GM12892 (cell line): ENCODE measurements around the gene SLC35F2.
A peak's percentile ranks its signal among the peaks of the same experiment; 100 is the strongest.
"Not testable (repeated sequence)": the region's sequence is repeated elsewhere in the genome, so short reads cannot be mapped to it uniquely, and the experiment has no call there.

Experiments
- DNase-seq: peaks from one replicate; pipeline ENCODE4 v3.0.0; 2011; ENCODE audit not compliant: insufficient read length
- FAIRE-seq: peaks from 2 replicates; lab custom pipeline; 2011; peaks lifted over from hg19 to GRCh38; lab: Jason Lieb, UNC
- POLR2A ChIP-seq: IDR thresholded peaks from 2 replicates; pipeline ENCODE4 v1.6.1; 2011; ENCODE audit warnings: low read depth, low read length, control low read depth
- POLR2AphosphoS5 ChIP-seq: IDR thresholded peaks from 2 replicates; pipeline ENCODE4 v1.6.1; 2011; ENCODE audit warnings: low read depth, low read length, control low read depth
- TAF1 ChIP-seq: IDR thresholded peaks from 2 replicates; pipeline ENCODE4 v1.6.1; 2011; ENCODE audit warnings: low read depth, mild to moderate bottlenecking, control low read depth, low read length, borderline replicate concordance

Gene SLC35F2

DNA sequence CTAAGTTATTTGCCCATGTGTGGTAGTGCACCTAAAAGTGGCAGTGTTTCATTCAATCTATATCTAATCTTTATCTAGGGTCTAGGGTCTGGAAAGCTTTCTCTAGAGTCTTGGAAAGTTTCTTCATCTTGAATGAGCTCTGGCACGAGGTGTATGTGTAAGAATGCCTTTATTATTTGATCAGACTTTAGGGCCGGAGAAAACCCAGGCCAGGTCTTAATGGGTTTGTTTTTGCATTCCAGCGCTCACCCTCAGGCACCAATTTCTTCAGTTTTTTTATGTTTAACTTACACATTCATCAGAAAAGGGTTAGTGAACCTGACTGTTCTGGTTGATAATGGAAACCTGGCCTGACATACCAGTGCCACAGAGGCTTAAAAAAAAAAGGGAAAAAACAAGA is 78.5 kb downstream of the SLC35F2 start:
- FAIRE-seq (no peak), DNase-seq (no peak)
- no peak for TF ChIP-seq POLR2AphosphoS5
- TF ChIP-seq TAF1 = no peak
- TF ChIP-seq POLR2A = no peak

DNA sequence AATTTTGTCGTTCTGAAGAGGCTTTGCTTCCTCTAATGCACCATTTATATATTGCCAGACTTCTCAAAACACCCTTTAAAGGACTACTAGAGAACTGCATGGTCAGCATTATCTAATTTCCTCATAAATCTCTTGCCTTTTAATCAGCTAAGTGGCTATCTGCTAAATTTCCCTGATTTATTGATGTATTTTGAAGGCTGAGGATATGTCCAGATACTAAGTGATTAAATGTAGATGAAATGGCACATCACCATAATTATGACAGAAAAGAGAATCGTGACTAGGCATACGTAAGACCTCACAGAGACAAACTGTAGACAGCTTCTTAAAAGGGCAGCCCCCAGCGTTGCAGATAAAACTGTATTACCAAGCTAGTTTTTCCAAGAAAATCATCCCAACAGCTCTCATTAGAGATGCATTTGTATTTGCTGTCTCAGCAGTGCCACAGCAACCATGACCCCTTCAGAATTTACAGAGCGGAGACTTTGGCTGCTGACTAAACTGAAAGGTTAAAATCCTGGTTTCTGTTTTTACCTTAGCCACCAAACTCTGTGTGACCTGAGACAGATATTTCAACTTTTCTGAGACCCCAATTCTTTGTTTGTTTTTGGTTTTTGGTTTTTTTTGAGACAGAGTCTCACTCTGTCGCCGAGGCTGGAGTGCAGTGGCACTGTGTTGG is 79.6 kb downstream of the SLC35F2 start:
- TF ChIP-seq POLR2A (no peak), POLR2AphosphoS5 (no peak), TAF1 (no peak)
- DNase-seq (no peak), FAIRE-seq (no peak)

DNA sequence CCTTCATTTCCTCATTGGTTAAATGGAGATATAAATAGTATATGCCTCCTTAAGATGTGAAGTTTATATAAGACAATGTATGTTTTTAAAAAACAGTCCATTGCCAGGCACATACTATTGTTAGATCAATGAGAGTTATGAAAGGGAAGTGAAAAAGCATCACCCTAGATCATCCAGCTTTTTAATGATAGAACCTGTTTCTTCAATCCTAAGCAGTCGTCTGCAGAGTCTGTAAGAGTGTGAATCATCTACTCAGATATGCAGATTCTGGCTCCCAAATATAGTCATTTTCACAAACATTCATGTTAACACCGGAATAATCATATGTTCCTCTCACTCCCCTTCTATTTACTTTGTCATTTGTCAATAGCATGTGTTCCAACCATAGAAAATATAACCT is 81.5 kb downstream of the SLC35F2 start:
- FAIRE-seq = peak; percentile 48
- no peak for DNase-seq
- no peak for TF ChIP-seq POLR2A
- no peak for TF ChIP-seq POLR2AphosphoS5
- no peak for TF ChIP-seq TAF1

DNA sequence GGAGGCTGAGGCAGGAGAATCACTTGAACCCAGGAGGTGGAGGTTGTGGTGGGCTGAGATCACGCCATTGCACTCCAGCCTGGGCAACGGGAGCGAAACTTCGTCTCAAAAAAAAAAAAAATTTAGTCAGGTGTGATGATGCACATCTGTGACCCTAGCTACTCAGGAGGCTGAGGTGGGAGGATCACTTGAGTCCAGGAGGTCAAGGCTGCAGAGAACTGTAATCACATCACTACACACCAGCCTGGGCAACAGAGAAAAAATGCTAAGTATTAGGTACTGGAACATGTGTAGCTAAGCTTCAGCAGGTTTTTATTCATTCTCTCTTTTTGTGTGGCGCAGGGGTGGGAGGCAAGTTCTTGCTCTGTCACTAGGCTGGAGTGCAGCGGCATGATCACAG is 82.5 kb downstream of the SLC35F2 start:
- TF ChIP-seq POLR2AphosphoS5 = no peak
- no peak for TF ChIP-seq POLR2A
- no peak for TF ChIP-seq TAF1
- FAIRE-seq = no peak
- no peak for DNase-seq

DNA sequence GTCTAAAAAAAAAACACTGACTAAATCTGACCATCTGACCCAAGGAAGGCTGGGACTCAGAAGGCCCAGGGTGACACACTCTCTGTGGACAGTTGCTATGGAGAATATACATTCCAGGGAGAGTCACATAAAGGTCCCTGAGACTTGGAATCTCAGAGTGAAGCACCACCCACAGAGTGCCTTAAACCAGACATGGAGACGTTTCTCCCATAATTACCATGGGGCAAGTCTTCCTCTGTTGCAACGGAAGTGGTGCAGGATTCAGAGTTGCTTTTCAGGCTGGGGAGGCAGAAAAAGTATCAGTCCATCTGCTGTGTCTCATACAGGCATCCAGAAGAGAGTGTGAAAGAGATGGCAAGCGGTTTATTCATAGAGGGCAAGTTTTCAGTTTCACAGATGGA is 88.0 kb downstream of the SLC35F2 start:
- FAIRE-seq (peak; percentile 82), DNase-seq (no peak)
- TF ChIP-seq POLR2A (no peak), TAF1 (no peak), POLR2AphosphoS5 (no peak)

DNA sequence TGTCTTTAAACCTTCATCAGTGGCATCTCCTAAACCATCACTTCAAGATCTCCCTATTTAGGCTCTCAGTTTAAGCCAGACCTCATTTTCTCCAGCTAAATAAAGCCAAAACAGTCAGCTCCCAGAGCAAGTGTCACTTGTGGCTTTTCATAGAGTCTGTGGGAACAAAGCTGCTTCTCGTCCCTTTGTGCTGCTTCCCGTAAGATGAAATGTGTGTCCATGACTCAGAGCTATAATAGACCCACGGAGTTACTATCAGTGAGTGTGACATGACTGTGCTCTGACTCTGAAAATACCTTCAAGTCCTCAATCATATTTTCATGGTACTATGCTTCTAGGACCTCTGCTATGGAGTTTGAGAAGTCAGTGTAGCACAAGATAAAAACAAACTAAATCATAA is 89.4 kb downstream of the SLC35F2 start:
- peak; percentile 56 for FAIRE-seq

DNA sequence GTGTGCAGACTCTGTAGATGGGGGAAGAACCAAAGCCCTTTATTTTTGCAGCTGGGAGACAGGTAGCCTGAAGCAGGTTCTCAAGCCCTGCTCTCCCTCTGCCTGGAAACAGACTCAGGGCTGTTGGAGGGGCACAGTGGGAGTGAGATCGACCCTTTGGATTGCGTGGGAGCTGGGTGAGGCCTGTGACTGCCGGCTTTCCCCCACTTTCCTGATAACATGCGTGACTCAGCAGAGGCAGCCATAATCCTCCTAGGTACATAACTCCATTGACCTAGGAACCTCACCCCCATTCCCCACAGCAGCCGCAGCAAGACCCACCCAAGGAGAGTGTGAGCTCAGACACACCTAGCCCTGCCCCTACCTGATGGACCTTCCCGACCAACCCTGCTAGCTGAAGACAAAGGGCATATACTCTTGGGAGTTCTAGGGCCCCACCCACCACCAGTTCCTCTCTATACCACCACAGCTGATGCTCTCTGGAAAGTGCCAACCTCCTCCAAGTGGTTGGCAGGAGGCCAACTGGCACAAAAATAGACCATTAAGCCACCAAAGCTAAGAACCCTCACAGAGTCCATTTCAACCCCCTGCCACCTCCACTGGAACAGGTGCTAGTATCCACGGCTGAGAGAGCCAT is 99.8 kb downstream of the SLC35F2 start:
- FAIRE-seq, DNase-seq: not testable (repeated sequence)

More for the DNA sequence above, 89.4 kb downstream of the SLC35F2 start:
- TF ChIP-seq POLR2A = no peak
- no peak for TF ChIP-seq TAF1
- TF ChIP-seq POLR2AphosphoS5 = no peak
- no peak for DNase-seq

DNA sequence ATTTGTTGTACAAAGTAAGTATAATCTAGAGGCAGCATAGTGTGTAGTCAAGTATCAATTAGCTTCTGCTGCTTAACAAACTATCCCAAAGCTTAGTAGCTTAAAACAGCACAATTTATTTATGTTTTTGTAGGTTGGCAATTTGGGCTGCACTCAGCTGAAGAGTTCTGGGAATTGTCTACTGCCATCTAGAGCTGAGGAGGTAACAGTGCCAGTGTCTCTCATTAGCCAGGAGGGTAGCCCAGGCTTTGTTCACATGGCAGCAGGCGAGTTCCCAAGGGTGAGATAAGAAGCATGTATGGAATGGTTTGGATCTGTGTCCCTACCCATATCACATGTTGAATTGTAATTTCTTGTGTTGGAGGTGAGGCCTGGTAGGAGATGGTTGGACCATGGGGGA is 100.9 kb downstream of the SLC35F2 start:
- FAIRE-seq (no peak), DNase-seq (no peak)

DNA sequence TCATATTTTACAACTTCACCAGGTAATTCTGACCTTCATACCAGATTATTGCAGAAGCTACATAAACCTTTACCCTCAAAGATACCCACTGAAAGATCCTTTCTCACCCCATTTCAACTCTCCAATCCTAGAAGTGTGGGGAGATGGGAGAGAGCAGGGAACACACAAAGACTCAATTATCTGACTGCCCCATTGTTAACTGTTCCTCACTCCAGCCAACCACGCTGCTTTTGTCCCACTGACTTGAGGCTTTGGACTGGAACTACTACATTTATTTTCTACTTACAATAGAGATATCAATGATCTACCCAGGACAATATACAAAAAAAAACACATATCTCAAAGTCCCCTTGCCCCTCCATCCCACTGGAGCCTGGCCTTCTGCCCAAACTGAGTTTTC is 102.0 kb downstream of the SLC35F2 start:
- no peak for FAIRE-seq

More for the DNA sequence above, 100.9 kb downstream of the SLC35F2 start:
- TF ChIP-seq TAF1 (no peak), POLR2A (no peak), POLR2AphosphoS5 (no peak)

DNA sequence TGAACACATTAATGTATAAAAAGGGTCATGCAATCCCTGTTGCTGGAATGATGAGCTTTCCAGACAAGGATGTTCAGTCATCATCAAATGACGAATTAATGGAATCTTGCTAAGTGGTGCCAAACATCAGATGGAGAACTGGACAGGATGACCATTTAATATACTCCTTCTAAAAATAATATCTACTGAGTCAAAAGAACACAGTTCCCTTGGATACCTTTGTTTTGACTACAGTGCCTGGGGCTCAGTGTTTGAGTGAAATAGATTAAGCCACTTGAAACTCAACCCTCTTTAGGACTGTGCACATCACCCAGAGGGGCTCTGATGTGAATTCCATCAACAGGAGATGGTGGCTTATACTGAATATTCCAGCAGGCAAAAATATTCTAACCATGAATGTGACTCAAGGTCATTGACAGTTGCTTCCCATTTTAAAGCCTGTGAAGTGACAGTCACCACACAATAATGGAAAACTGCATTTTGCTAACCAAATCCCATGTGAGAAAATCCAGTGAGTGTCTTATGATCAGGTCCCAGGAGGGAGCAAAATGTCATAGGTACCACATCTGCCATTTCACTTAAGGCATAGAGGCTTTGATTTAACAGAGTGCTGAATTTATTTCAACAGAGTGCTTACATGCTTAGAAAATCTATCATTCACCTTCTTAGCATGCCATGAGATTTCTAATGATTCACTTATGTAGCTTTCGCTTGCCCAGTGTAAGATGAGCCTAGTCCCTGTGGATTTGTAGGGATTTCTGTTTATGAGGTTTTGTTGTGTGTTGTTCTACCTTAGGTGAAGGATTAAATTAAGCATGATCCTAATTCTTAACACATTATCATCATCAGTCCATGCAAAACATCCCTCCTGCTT is 105.4 kb downstream of the SLC35F2 start:
- no peak for DNase-seq
- TF ChIP-seq POLR2A = no peak
- no peak for TF ChIP-seq TAF1
- no peak for TF ChIP-seq POLR2AphosphoS5
- no peak for FAIRE-seq

More for the DNA sequence above, 102.0 kb downstream of the SLC35F2 start:
- no peak for TF ChIP-seq POLR2AphosphoS5
- TF ChIP-seq POLR2A = no peak
- no peak for TF ChIP-seq TAF1
- no peak for DNase-seq

DNA sequence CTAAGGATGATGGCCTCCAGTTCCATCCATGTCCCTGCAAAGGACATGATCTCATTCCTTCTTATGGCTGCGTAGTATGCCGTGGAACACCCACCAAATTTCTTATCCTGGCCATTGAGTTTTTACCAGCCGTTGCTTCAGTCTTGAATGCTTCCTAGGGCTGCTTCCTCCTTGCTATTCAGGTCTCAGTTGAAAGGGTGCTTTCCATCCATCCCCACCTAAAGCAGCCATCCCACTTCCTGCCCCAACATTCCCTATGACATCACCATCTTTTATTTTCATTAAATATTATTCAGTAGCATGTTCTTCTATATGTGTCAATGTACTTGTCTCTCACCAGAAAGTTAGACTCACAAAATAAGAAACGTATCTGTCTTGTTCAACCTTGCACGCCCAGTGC is 106.1 kb downstream of the SLC35F2 start:
- TF ChIP-seq TAF1 (no peak), POLR2A (no peak), POLR2AphosphoS5 (no peak)
- no peak for DNase-seq
- FAIRE-seq = no peak

DNA sequence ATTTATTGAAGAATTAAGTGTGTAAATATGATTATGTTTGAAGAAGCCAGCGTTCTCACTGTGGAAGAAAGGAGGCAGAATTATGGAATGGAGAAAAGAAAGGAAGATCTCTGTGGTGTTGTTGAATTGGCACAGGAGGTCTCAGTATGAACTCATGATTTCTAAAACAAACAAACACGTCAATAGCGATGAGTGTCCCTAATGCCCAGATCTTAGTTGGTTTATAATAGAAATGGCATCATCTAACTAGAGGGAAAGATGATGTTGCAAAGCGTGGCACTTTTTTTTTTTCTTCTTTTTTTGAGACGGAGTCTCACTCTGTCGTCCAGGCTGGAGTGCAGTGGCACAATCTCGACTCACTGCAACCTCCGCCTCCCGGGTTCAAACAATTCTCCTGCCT is 107.5 kb downstream of the SLC35F2 start:
- DNase-seq (no peak), FAIRE-seq (no peak)
- TF ChIP-seq POLR2AphosphoS5 (no peak), TAF1 (no peak), POLR2A (no peak)

DNA sequence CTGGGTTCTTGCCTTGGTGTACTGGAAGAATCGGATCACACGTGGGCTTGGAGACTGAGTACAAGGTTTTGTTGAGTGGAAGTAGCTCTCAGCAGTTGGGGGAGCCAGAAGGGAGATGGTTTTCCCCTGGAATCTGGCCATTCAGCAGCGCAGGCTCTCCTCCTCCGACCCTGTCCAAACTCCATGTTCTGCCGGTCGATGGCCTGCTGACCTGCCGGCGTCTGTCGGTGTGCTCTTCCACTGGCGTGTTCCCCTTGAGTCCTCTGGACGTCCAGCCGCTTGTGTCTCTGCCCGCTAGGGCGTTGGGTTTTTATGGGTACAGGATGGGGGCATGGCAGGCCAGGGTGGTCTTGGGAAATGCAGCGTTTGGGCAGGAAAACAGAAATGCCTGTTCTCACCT is 108.3 kb downstream of the SLC35F2 start:
- DNase-seq (no peak), FAIRE-seq (no peak)
- no peak for TF ChIP-seq POLR2A
- no peak for TF ChIP-seq POLR2AphosphoS5
- no peak for TF ChIP-seq TAF1
